Thoracic aorta (tissue), 2 donors: ENCODE data around the gene CTSA. TPM values are rescaled to one million over a fixed set of nuclear protein-coding genes. Genes with fewer than 3 reads are reported as not detected.

Experiments used
- ATAC-seq: fragments of 150-250 bp; one replicate; pipeline ENCODE4 v1.8.0; 2017; ENCODE audit warnings: low read depth; ENCODE audit not compliant: insufficient number of reproducible peaks, low FRiP score
- DNase-seq: peaks from one replicate; pipeline ENCODE4 v3.0.0-alpha.2; 2020; ENCODE audit warnings: low spot score
- H3K27ac ChIP-seq, 2 donors: fragments of 200-600 bp; sonication (generic); 1 replicate in 1 of 2; 2 replicates in 1 of 2; pipeline ENCODE4 v1.5.1; 2016; ENCODE audit warnings: mild to moderate bottlenecking in 2 of 2, moderate library complexity in 2 of 2
- H3K27me3 ChIP-seq: fragments of 200-600 bp; sonication (generic); replicated peaks from 2 replicates; pipeline ENCODE4 v1.6.0; 2016; ENCODE audit warnings: mild to moderate bottlenecking; ENCODE audit not compliant: insufficient read depth
- H3K36me3 ChIP-seq: fragments of 200-600 bp; sonication (generic); one replicate; pipeline ENCODE4 v1.5.1; 2016
- H3K4me1 ChIP-seq, 2 donors: fragments of 200-600 bp; sonication (generic); 1 replicate in 1 of 2; 2 replicates in 1 of 2; pipeline versions ENCODE4 v1.5.1 to v1.6.0; 2016; ENCODE audit warnings: low read depth in 2 of 2, mild to moderate bottlenecking in 1 of 2; ENCODE audit not compliant: control insufficient read depth in 1 of 2
- H3K4me3 ChIP-seq: fragments of 200-600 bp; sonication (generic); 2 replicates; pipeline ENCODE4 v1.5.1; 2016; ENCODE audit warnings: mild to moderate bottlenecking
- H3K9me3 ChIP-seq: fragments of 200-600 bp; sonication (generic); 2 replicates; pipeline ENCODE4 v1.5.1; 2016
- CTCF ChIP-seq: fragments of 200-600 bp; sonication (generic); IDR thresholded peaks from one replicate; pipeline ENCODE4 v1.5.1; 2019; ENCODE audit warnings: antibody characterized with exemption
- total RNA-seq, 2 donors: library from RNA; depleted of rRNA; stranded (reverse); fragments of >200 nt; gene quantifications; one replicate each; pipeline versions ENCODE4 v1.1.0 to v1.2.3, GENCODE V29; 2016

The CTSA gene
- total RNA-seq, 2 donors from 2014 or later = 73.7 to 109 TPM

GRCh38 chr20:45944965-45945677 is 54.0 kb downstream of the CTSA start:
- Histone ChIP-seq H3K4me1 (no peaks in the 10 kb centered on the region), H3K9me3 (no peaks in the 10 kb centered on the region), H3K36me3 (peaks cover 90% of the 10 kb centered on the region), H3K27ac (no peak overlapping the region), H3K4me3 (no peak overlapping the region), H3K27me3 (no peaks in the 10 kb centered on the region)
- DNase-seq = no peak
- TF ChIP-seq CTCF = no peak
- ATAC-seq = no peak

GRCh38 chr20:45945678-45946148 is 54.6 kb downstream of the CTSA start:
- Histone ChIP-seq H3K36me3 (peaks cover 89% of the 10 kb centered on the region), H3K4me1 (no peaks in the 10 kb centered on the region), H3K9me3 (no peaks in the 10 kb centered on the region), H3K27me3 (no peaks in the 10 kb centered on the region), H3K27ac (no peak overlapping the region), H3K4me3 (no peak overlapping the region)
- ATAC-seq = no peak
- DNase-seq = no peak
- TF ChIP-seq CTCF = no peak

GRCh38 chr20:45946149-45946970 is 55.2 kb downstream of the CTSA start:
- TF ChIP-seq CTCF = no peak
- ATAC-seq = no peak
- no peak overlapping the region for H3K4me3 ChIP-seq
- no peaks in the 10 kb centered on the region for H3K9me3 ChIP-seq
- H3K27ac ChIP-seq = no peak overlapping the region
- H3K4me1 ChIP-seq = no peaks in the 10 kb centered on the region
- peaks cover 90% of the 10 kb centered on the region for H3K36me3 ChIP-seq
- no peak for DNase-seq
- H3K27me3 ChIP-seq = no peaks in the 10 kb centered on the region

GRCh38 chr20:45947110-45947866 is 56.2 kb downstream of the CTSA start:
- H3K27ac ChIP-seq = no peak overlapping the region
- no peak overlapping the region for H3K4me3 ChIP-seq
- H3K9me3 ChIP-seq = no peaks in the 10 kb centered on the region
- no peaks in the 10 kb centered on the region for H3K27me3 ChIP-seq
- no peak for ATAC-seq
- DNase-seq = no peak
- H3K36me3 ChIP-seq = peaks cover 96% of the 10 kb centered on the region
- no peaks in the 10 kb centered on the region for H3K4me1 ChIP-seq
- no peak for TF ChIP-seq CTCF
